HepG2 (cell line): ENCODE data around the gene ZNF235. TPM values are rescaled to one million over a fixed set of nuclear protein-coding genes. Genes with fewer than 3 reads are reported as not detected.

Experiments used
- ATAC-seq: fragments of 200-7000 bp; cut with Tn5 transposase; 3 replicates; pipeline ENCODE4 v1.9.1; 2020; ENCODE audit warnings: mild to moderate bottlenecking, moderate library complexity
- BruUV-seq: library from RNA; stranded (reverse); fragments of 400-500 nt; replicated peaks from 2 replicates; lab custom pipeline; 2021; lab: Mats Ljungman, UMichigan
- CTCF ChIA-PET: fragments of 300-600 bp; formaldehyde crosslinking; extraction: SDS; loops from one replicate; lab custom pipeline; 2021; ENCODE audit warnings: low total read pairs, inconsistent platforms, low intra/inter-chr PET ratio; lab: Yijun Ruan, JAX
- POLR2A ChIA-PET: fragments of 350-600 bp; sonication (Branson Sonifier 250); formaldehyde crosslinking; loops from one replicate; lab custom pipeline; 2020; ENCODE audit warnings: antibody characterized with exemption, inconsistent platforms; lab: Yijun Ruan, JAX
- DNase-seq: peaks from one replicate; pipeline ENCODE4 v3.0.0-alpha.2; 2015; ENCODE audit warnings: low spot score
- FAIRE-seq: peaks from 3 replicates; lab custom pipeline; 2011; peaks lifted over from hg19 to GRCh38; lab: Jason Lieb, UNC
- H2AFZ ChIP-seq: one replicate; pipeline ENCODE4 v1.6.1; 2011; ENCODE audit warnings: low read length, inconsistent platforms
- H3K27ac ChIP-seq: fragments of 300-600 bp; 3 replicates; pipeline ENCODE4 v1.8.0; 2011; ENCODE audit warnings: mixed run types, mild to moderate bottlenecking, mixed read lengths, low read length, inconsistent platforms; ENCODE audit not compliant: insufficient read depth; ENCODE audit errors: extremely low read length
- H3K27me3 ChIP-seq, 2 experiments: fragments of 200-600 bp in 1 of 2; 2 replicates in 1 of 2; 3 replicates in 1 of 2; pipeline versions ENCODE4 v1.6.0 to v1.8.0; 2011; ENCODE audit warnings: low read length in 2 of 2, mild to moderate bottlenecking in 2 of 2, moderate library complexity in 2 of 2, inconsistent platforms in 1 of 2; ENCODE audit not compliant: insufficient read depth in 2 of 2, control insufficient read depth in 1 of 2
- H3K36me3 ChIP-seq, 2 experiments: fragments of 200-600 bp in 1 of 2; replicated peaks in 1 of 2; 2 replicates in 1 of 2; 3 replicates in 1 of 2; pipeline versions ENCODE4 v1.5.1 to v1.8.0; 2011; ENCODE audit warnings: low read length in 2 of 2, inconsistent platforms in 1 of 2; ENCODE audit not compliant: insufficient read depth in 2 of 2, control insufficient read depth in 1 of 2
- H3K4me1 ChIP-seq: 2 replicates; pipeline ENCODE4 v1.5.1; 2012; ENCODE audit warnings: low read length, inconsistent platforms; ENCODE audit not compliant: insufficient read depth
- H3K4me2 ChIP-seq: 2 replicates; pipeline ENCODE4 v1.6.0; 2011; ENCODE audit warnings: low read depth, low read length, inconsistent platforms
- H3K4me3 ChIP-seq, 3 experiments: fragments of 200-600 bp in 1 of 3; sonication (generic), shearing (Covaris generic) in 1 of 3; replicated peaks in 1 of 3; 2 replicates each; pipeline ENCODE4 v1.5.1; 2011 to 2016; ENCODE audit warnings: low read length in 3 of 3, inconsistent platforms in 2 of 3, low read depth in 2 of 3, mild to moderate bottlenecking in 2 of 3, control low read depth in 1 of 3, mixed read lengths in 1 of 3; ENCODE audit not compliant: insufficient read depth in 1 of 3
- H3K79me2 ChIP-seq: one replicate; pipeline ENCODE4 v1.6.1; 2011; ENCODE audit warnings: low read length, inconsistent platforms; ENCODE audit not compliant: insufficient read depth
- H3K9ac ChIP-seq: 2 replicates; pipeline ENCODE4 v1.6.0; 2011; ENCODE audit warnings: mild to moderate bottlenecking, low read depth, low read length, inconsistent platforms; ENCODE audit not compliant: insufficient read depth
- H3K9me3 ChIP-seq: 2 replicates; pipeline ENCODE4 v1.5.1; 2012; ENCODE audit warnings: mild to moderate bottlenecking, low read length
- H4K20me1 ChIP-seq: 2 replicates; pipeline ENCODE4 v1.6.0; 2011; ENCODE audit warnings: inconsistent platforms, mild to moderate bottlenecking, low read length, moderate library complexity; ENCODE audit not compliant: insufficient read depth
- ATF6 ChIP-seq: sonication (generic); formaldehyde crosslinking; conservative IDR thresholded peaks from 2 replicates; pipeline ENCODE4 v1.4.0; 2020; ENCODE audit warnings: missing genetic modification reagents
- ELF4 ChIP-seq: sonication (generic); formaldehyde crosslinking; IDR thresholded peaks from 2 replicates; pipeline ENCODE4 v1.5.0; 2020; ENCODE audit warnings: missing genetic modification reagents, mild to moderate bottlenecking, moderate library complexity, borderline replicate concordance
- FOSL1 ChIP-seq: sonication (generic); formaldehyde crosslinking; IDR thresholded peaks from 2 replicates; pipeline ENCODE4 v1.9.0; 2021; ENCODE audit warnings: missing genetic modification reagents, borderline replicate concordance
- HNRNPLL ChIP-seq: fragments of 200-400 bp; formaldehyde crosslinking; IDR thresholded peaks from 2 replicates; pipeline ENCODE4 v1.6.1; 2017; ENCODE audit warnings: mild to moderate bottlenecking, low read depth, low read length; ENCODE audit not compliant: poor library complexity, severe bottlenecking
- KLF11 ChIP-seq: IDR thresholded peaks from 2 replicates; pipeline ENCODE4 v1.6.1; 2016; ENCODE audit warnings: missing compliant biosample characterization
- MIER2 ChIP-seq: IDR thresholded peaks from 2 replicates; pipeline ENCODE4 v1.6.1; 2016; ENCODE audit warnings: missing biosample characterization, missing genetic modification reagents
- MXD3 ChIP-seq: IDR thresholded peaks from 2 replicates; pipeline ENCODE4 v1.6.1; 2016; ENCODE audit warnings: mild to moderate bottlenecking, missing biosample characterization, missing genetic modification reagents
- ZNF614 ChIP-seq: IDR thresholded peaks from 2 replicates; pipeline ENCODE4 v1.6.1; 2018; ENCODE audit warnings: missing biosample characterization, missing genetic modification reagents, inconsistent platforms, borderline replicate concordance
- ZNF629 ChIP-seq: sonication (generic); formaldehyde crosslinking; conservative IDR thresholded peaks from 2 replicates; pipeline ENCODE4 v1.5.0; 2020; ENCODE audit warnings: missing genetic modification reagents
- ZNF740 ChIP-seq: sonication (generic); formaldehyde crosslinking; IDR thresholded peaks from 2 replicates; pipeline ENCODE4 v1.4.0; 2020; ENCODE audit warnings: missing genetic modification reagents
- ZNF747 ChIP-seq: sonication (generic); formaldehyde crosslinking; IDR thresholded peaks from 2 replicates; pipeline ENCODE4 v1.8.1; 2023; ENCODE audit warnings: missing genetic modification reagents, mild to moderate bottlenecking, borderline replicate concordance
- WGBS: methylation state at CpG from one replicate; pipeline ENCODE4 v1.1.6; 2017; ENCODE audit warnings: low lambda C conversion rate; 5-methylcytosine and 5-hydroxymethylcytosine counted together
- in situ Hi-C: cut with HindIII; loops from 2 replicates; pipeline ENCODE4 v1.10.0; 2017; ENCODE audit warnings: low pct_unique_long_range_greater_than_20kb; ENCODE audit not compliant: extremely low pct_ligation_motif_present
- intact Hi-C: fragments of 100-400 bp; cut with micrococcal nuclease; formaldehyde crosslinking; loops from one replicate; pipeline ENCODE4 v1.10.0; 2022; ENCODE audit not compliant: unreplicated experiment
- polyA plus RNA-seq, 8 experiments: library from polyadenylated mRNA; depleted of rRNA in 3 of 8; stranded (reverse) in 7 of 8; unstranded in 1 of 8; fragments of >200 nt; fragmentation: Illumina TruSeq in 4 of 8; extraction: Trizol in 4 of 8; gene quantifications; 2 replicates each; pipeline versions ENCODE4 v1.2.1 to v1.2.3, GENCODE V29; 2011 to 2016; ENCODE audit warnings: low read depth in 4 of 8, missing spikeins in 1 of 8, mixed read lengths in 1 of 8; ENCODE audit not compliant: insufficient read depth in 1 of 8
- total RNA-seq, 5 experiments: library from RNA; depleted of rRNA; stranded (reverse); fragments of >200 nt; fragmentation: Illumina TruSeq; extraction: Trizol; gene quantifications; 2 replicates each; pipeline ENCODE4 v1.2.3, GENCODE V29; 2016; ENCODE audit warnings: low read depth in 1 of 5

Gene ZNF235
- total and polyA plus RNA-seq, 2 of the 13 experiments (the other 11 are each of a cell fraction or from before 2014, with no cell fraction given) = 4.8 to 5.5 TPM

- TF ChIP-seq ZNF740 (CRISPR knock-in tag) = no peak
Observed at GRCh38 chr19:44313231-44313630, 8.4 kb upstream of the ZNF235 start (continued).

- CTCF ChIA-PET = no interaction called here
- no peak for ATAC-seq
- TF ChIP-seq ZNF629 (CRISPR knock-in tag) (no peak), ZNF614 (CRISPR knock-in tag) (no peak), HNRNPLL (no peak), ELF4 (CRISPR knock-in tag) (no peak)
Observed at GRCh38 chr19:44308011-44308410, 3.2 kb upstream of the ZNF235 start.

GRCh38 chr19:44306283-44306682 is 1.5 kb upstream of the ZNF235 start:
- DNase-seq (no peak), FAIRE-seq (no peak), ATAC-seq (no peak)
- Histone ChIP-seq H3K9me3 (no peaks in the 10 kb centered on the region), H3K79me2 (no peaks in the 10 kb centered on the region), H3K4me3 (no peak overlapping the region), H2AFZ (no peak overlapping the region), H3K36me3 (peaks cover under 1 to 2% of the 10 kb centered on the region in 2 experiments; a peak in 1 of 5 replicates), H4K20me1 (no peaks in the 10 kb centered on the region), H3K27ac (no peak overlapping the region), H3K4me2 (no peak overlapping the region), H3K9ac (no peak overlapping the region), H3K4me1 (peaks cover 17% of the 10 kb centered on the region), H3K27me3 (no peaks in the 10 kb centered on the region; a peak in 1 of 5 replicates)
- no TSS peak for BruUV-seq
- 81% methylated on average over 15 of the region's 15 CpGs for WGBS
- TF ChIP-seq ZNF747 (CRISPR knock-in tag) (no peak), MXD3 (CRISPR knock-in tag) (no peak), ATF6 (CRISPR knock-in tag) (no peak), KLF11 (CRISPR knock-in tag) (no peak), MIER2 (CRISPR knock-in tag) (no peak), FOSL1 (CRISPR knock-in tag) (no peak)
- POLR2A ChIA-PET = no interaction called here
- CTCF ChIA-PET = no interaction called here
- intact Hi-C loops = loop anchor here (10.0 kb wide), 1 partner anchor 101 kb away; no protein-coding TSS in a partner anchor
- in situ Hi-C loops = no loop called here

More at GRCh38 chr19:44308011-44308410, 3.2 kb upstream of the ZNF235 start:
- Histone ChIP-seq H3K79me2 (no peaks in the 10 kb centered on the region), H3K4me3 (no peak overlapping the region), H3K36me3 (no peaks in the 10 kb centered on the region), H3K9ac (no peak overlapping the region), H3K4me1 (peaks cover 17% of the 10 kb centered on the region), H3K27ac (no peak overlapping the region), H3K9me3 (no peaks in the 10 kb centered on the region), H3K27me3 (no peaks in the 10 kb centered on the region; a peak in 1 of 5 replicates), H2AFZ (no peak overlapping the region), H3K4me2 (no peak overlapping the region), H4K20me1 (no peaks in the 10 kb centered on the region)
- no TSS peak for BruUV-seq
- in situ Hi-C loops (no loop called here), intact Hi-C loops (loop anchor here (10.0 kb wide), 1 partner anchor 103 kb away; no protein-coding TSS in a partner anchor)
- WGBS = 61% methylated on average over 3 of the region's 3 CpGs
- DNase-seq (no peak), FAIRE-seq (no peak)
- POLR2A ChIA-PET = no interaction called here
